HepG2 (cell line): Measurements from ENCODE around the gene ARL15. TPM values are rescaled to one million over a fixed set of nuclear protein-coding genes. Genes with fewer than 3 reads are reported as not detected.

ENCODE experiments used
- ATAC-seq: fragments of 200-7000 bp; cut with Tn5 transposase; 3 replicates; pipeline ENCODE4 v1.9.1; 2020; ENCODE audit warnings: mild to moderate bottlenecking, moderate library complexity
- BruUV-seq: library from RNA; stranded (reverse); fragments of 400-500 nt; replicated peaks from 2 replicates; lab custom pipeline; 2021; lab: Mats Ljungman, UMichigan
- CTCF ChIA-PET: fragments of 300-600 bp; formaldehyde crosslinking; extraction: SDS; loops from one replicate; lab custom pipeline; 2021; ENCODE audit warnings: low total read pairs, inconsistent platforms, low intra/inter-chr PET ratio; lab: Yijun Ruan, JAX
- POLR2A ChIA-PET: fragments of 350-600 bp; sonication (Branson Sonifier 250); formaldehyde crosslinking; loops from one replicate; lab custom pipeline; 2020; ENCODE audit warnings: antibody characterized with exemption, inconsistent platforms; lab: Yijun Ruan, JAX
- DNase-seq: peaks from one replicate; pipeline ENCODE4 v3.0.0-alpha.2; 2015; ENCODE audit warnings: low spot score
- FAIRE-seq: peaks from 3 replicates; lab custom pipeline; 2011; peaks lifted over from hg19 to GRCh38; lab: Jason Lieb, UNC
- H2AFZ ChIP-seq: one replicate; pipeline ENCODE4 v1.6.1; 2011; ENCODE audit warnings: low read length, inconsistent platforms
- H3K27ac ChIP-seq: fragments of 300-600 bp; 3 replicates; pipeline ENCODE4 v1.8.0; 2011; ENCODE audit warnings: mixed run types, mild to moderate bottlenecking, mixed read lengths, low read length, inconsistent platforms; ENCODE audit not compliant: insufficient read depth; ENCODE audit errors: extremely low read length
- H3K27me3 ChIP-seq, 2 experiments: fragments of 200-600 bp in 1 of 2; 2 replicates in 1 of 2; 3 replicates in 1 of 2; pipeline versions ENCODE4 v1.6.0 to v1.8.0; 2011; ENCODE audit warnings: low read length in 2 of 2, mild to moderate bottlenecking in 2 of 2, moderate library complexity in 2 of 2, inconsistent platforms in 1 of 2; ENCODE audit not compliant: insufficient read depth in 2 of 2, control insufficient read depth in 1 of 2
- H3K36me3 ChIP-seq, 2 experiments: fragments of 200-600 bp in 1 of 2; replicated peaks in 1 of 2; 2 replicates in 1 of 2; 3 replicates in 1 of 2; pipeline versions ENCODE4 v1.5.1 to v1.8.0; 2011; ENCODE audit warnings: low read length in 2 of 2, inconsistent platforms in 1 of 2; ENCODE audit not compliant: insufficient read depth in 2 of 2, control insufficient read depth in 1 of 2
- H3K4me1 ChIP-seq: 2 replicates; pipeline ENCODE4 v1.5.1; 2012; ENCODE audit warnings: low read length, inconsistent platforms; ENCODE audit not compliant: insufficient read depth
- H3K4me2 ChIP-seq: 2 replicates; pipeline ENCODE4 v1.6.0; 2011; ENCODE audit warnings: low read depth, low read length, inconsistent platforms
- H3K4me3 ChIP-seq, 3 experiments: fragments of 200-600 bp in 1 of 3; sonication (generic), shearing (Covaris generic) in 1 of 3; replicated peaks in 1 of 3; 2 replicates each; pipeline ENCODE4 v1.5.1; 2011 to 2016; ENCODE audit warnings: low read length in 3 of 3, inconsistent platforms in 2 of 3, low read depth in 2 of 3, mild to moderate bottlenecking in 2 of 3, control low read depth in 1 of 3, mixed read lengths in 1 of 3; ENCODE audit not compliant: insufficient read depth in 1 of 3
- H3K79me2 ChIP-seq: one replicate; pipeline ENCODE4 v1.6.1; 2011; ENCODE audit warnings: low read length, inconsistent platforms; ENCODE audit not compliant: insufficient read depth
- H3K9ac ChIP-seq: 2 replicates; pipeline ENCODE4 v1.6.0; 2011; ENCODE audit warnings: mild to moderate bottlenecking, low read depth, low read length, inconsistent platforms; ENCODE audit not compliant: insufficient read depth
- H3K9me3 ChIP-seq: 2 replicates; pipeline ENCODE4 v1.5.1; 2012; ENCODE audit warnings: mild to moderate bottlenecking, low read length
- H4K20me1 ChIP-seq: 2 replicates; pipeline ENCODE4 v1.6.0; 2011; ENCODE audit warnings: inconsistent platforms, mild to moderate bottlenecking, low read length, moderate library complexity; ENCODE audit not compliant: insufficient read depth
- CHD2 ChIP-seq: IDR thresholded peaks from 2 replicates; pipeline ENCODE4 v1.6.1; 2011; ENCODE audit warnings: low read depth, low read length, improper control_type of control experiment
- CTCF ChIP-seq: sonication (generic); formaldehyde crosslinking; IDR thresholded peaks from 2 replicates; pipeline ENCODE4 v1.5.0; 2020; ENCODE audit warnings: mild to moderate bottlenecking, missing genetic modification reagents, moderate library complexity
- SMAD9 ChIP-seq: sonication (generic); formaldehyde crosslinking; IDR thresholded peaks from 2 replicates; pipeline ENCODE4 v1.5.1; 2020; ENCODE audit warnings: mild to moderate bottlenecking, missing genetic modification reagents
- SMC3 ChIP-seq: IDR thresholded peaks from 2 replicates; pipeline ENCODE4 v1.6.1; 2011; ENCODE audit warnings: low read length, improper control_type of control experiment
- STAG1 ChIP-seq: sonication (generic); formaldehyde crosslinking; IDR thresholded peaks from 2 replicates; pipeline ENCODE4 v1.4.0; 2020; ENCODE audit warnings: missing genetic modification reagents
- ZXDC ChIP-seq: sonication (generic); formaldehyde crosslinking; IDR thresholded peaks from 2 replicates; pipeline ENCODE4 v1.5.0; 2020; ENCODE audit warnings: mild to moderate bottlenecking, missing genetic modification reagents
- WGBS: methylation state at CpG from one replicate; pipeline ENCODE4 v1.1.6; 2017; ENCODE audit warnings: low lambda C conversion rate; 5-methylcytosine and 5-hydroxymethylcytosine counted together
- in situ Hi-C: cut with HindIII; loops from 2 replicates; pipeline ENCODE4 v1.10.0; 2017; ENCODE audit warnings: low pct_unique_long_range_greater_than_20kb; ENCODE audit not compliant: extremely low pct_ligation_motif_present
- intact Hi-C: fragments of 100-400 bp; cut with micrococcal nuclease; formaldehyde crosslinking; loops from one replicate; pipeline ENCODE4 v1.10.0; 2022; ENCODE audit not compliant: unreplicated experiment
- polyA plus RNA-seq, 8 experiments: library from polyadenylated mRNA; depleted of rRNA in 3 of 8; stranded (reverse) in 7 of 8; unstranded in 1 of 8; fragments of >200 nt; fragmentation: Illumina TruSeq in 4 of 8; extraction: Trizol in 4 of 8; gene quantifications; 2 replicates each; pipeline versions ENCODE4 v1.2.1 to v1.2.3, GENCODE V29; 2011 to 2016; ENCODE audit warnings: low read depth in 4 of 8, missing spikeins in 1 of 8, mixed read lengths in 1 of 8; ENCODE audit not compliant: insufficient read depth in 1 of 8
- total RNA-seq, 5 experiments: library from RNA; depleted of rRNA; stranded (reverse); fragments of >200 nt; fragmentation: Illumina TruSeq; extraction: Trizol; gene quantifications; 2 replicates each; pipeline ENCODE4 v1.2.3, GENCODE V29; 2016; ENCODE audit warnings: low read depth in 1 of 5

ARL15 gene
- total and polyA plus RNA-seq, 2 of the 13 experiments (the other 11 are each of a cell fraction or from before 2014, with no cell fraction given): 2.5 to 7.7 TPM

- BruUV-seq: no TSS peak
- Histone ChIP-seq H4K20me1 (no peaks in the 10 kb centered on the region), H3K9me3 (no peaks in the 10 kb centered on the region)
- ATAC-seq: no peak
- TF ChIP-seq CTCF (CRISPR knock-in tag): peak; percentile 53
- TF ChIP-seq ZXDC (CRISPR knock-in tag): no peak
- TF ChIP-seq CHD2: no peak
- TF ChIP-seq SMC3: peak; percentile 18; the same call in 1 of the 2 replicates
- TF ChIP-seq STAG1 (CRISPR knock-in tag): peak; percentile 42
- TF ChIP-seq SMAD9 (CRISPR knock-in tag): no peak
- TF ChIP-seq, all 625 proteins: peak for 3
- in situ Hi-C loops (no loop called here), intact Hi-C loops (no loop called here)
- Histone ChIP-seq H3K79me2 (no peaks in the 10 kb centered on the region), H3K36me3 (no peaks in the 10 kb centered on the region), H2AFZ (no peak overlapping the region), H3K4me2 (no peak overlapping the region), H3K9ac (no peak overlapping the region), H3K4me1 (no peaks in the 10 kb centered on the region), H3K27me3 (no peaks in the 10 kb centered on the region), H3K4me3 (no peak overlapping the region), H3K27ac (no peak overlapping the region)
- DNase-seq (no peak), FAIRE-seq (no peak)
- ChIA-PET POLR2A (no interaction called here), CTCF (no interaction called here)
- WGBS: 91% methylated on average over 4 of the region's 4 CpGs
These were observed 318.4 kb downstream of the ARL15 start for GRCh38 chr5:53991942-53992341.
